Activated B cell treated with CpG ODN at 0.5 μM for 24 hours (primary cell): Measurements from ENCODE around the gene HCN1. TPM values are rescaled to one million over a fixed set of nuclear protein-coding genes. Genes with fewer than 3 reads are reported as not detected.
"Not testable (repeated sequence)": the region's sequence is repeated elsewhere in the genome, so short reads cannot be mapped to it uniquely, and the experiment has no call there.

Experiments used
- ATAC-seq: fragments of 200-7000 bp; cut with Tn5 transposase; one replicate; pipeline ENCODE4 v1.10.0; 2021; ENCODE audit warnings: low read depth, mild to moderate bottlenecking, moderate library complexity
- CTCF ChIA-PET: fragments of 350-600 bp; sonication (Branson Sonifier 250); formaldehyde crosslinking; loops from one replicate; lab custom pipeline; 2021; ENCODE audit warnings: antibody characterized with exemption; lab: Charles Lee
- POLR2A ChIA-PET: fragments of 350-600 bp; sonication (Branson Sonifier 250); formaldehyde crosslinking; loops from one replicate; lab custom pipeline; 2021; ENCODE audit warnings: antibody characterized with exemption; lab: Charles Lee
- DNase-seq: peaks from one replicate; pipeline ENCODE4 v3.0.0; 2022
- H3K27ac Mint-ChIP-seq: one replicate; pipeline ENCODE4 v1.8.0; 2020; ENCODE audit warnings: mixed read lengths
- H3K27me3 Mint-ChIP-seq: one replicate; pipeline ENCODE4 v1.8.0; 2021; ENCODE audit warnings: mixed read lengths
- H3K36me3 Mint-ChIP-seq: one replicate; pipeline ENCODE4 v1.8.0; 2021; ENCODE audit warnings: low read depth, mixed read lengths
- H3K4me1 Mint-ChIP-seq: one replicate; pipeline ENCODE4 v1.8.0; 2021; ENCODE audit warnings: mixed read lengths
- H3K4me3 Mint-ChIP-seq: one replicate; pipeline ENCODE4 v1.8.0; 2020; ENCODE audit warnings: mild to moderate bottlenecking, mixed read lengths
- H3K9me3 Mint-ChIP-seq: one replicate; pipeline ENCODE4 v1.8.0; 2020; ENCODE audit warnings: mixed read lengths
- intact Hi-C: fragments of 100-400 bp; cut with micrococcal nuclease; formaldehyde crosslinking; loops from one replicate; pipeline ENCODE4 v1.15.1; 2024
- total RNA-seq: library from RNA; stranded (reverse); gene quantifications from 2 replicates; pipeline ENCODE4 v1.2.3, GENCODE V29; 2022
- TF ChIP-seq, protein P1 (sequence below): fragments of 200-600 bp; IDR thresholded peaks from one replicate; pipeline ENCODE4 v1.8.0; 2022; ENCODE audit warnings: antibody characterized with exemption, mild to moderate bottlenecking

HCN1 gene
- total RNA-seq, 1 donor from 2014 or later = not detected

DNA sequence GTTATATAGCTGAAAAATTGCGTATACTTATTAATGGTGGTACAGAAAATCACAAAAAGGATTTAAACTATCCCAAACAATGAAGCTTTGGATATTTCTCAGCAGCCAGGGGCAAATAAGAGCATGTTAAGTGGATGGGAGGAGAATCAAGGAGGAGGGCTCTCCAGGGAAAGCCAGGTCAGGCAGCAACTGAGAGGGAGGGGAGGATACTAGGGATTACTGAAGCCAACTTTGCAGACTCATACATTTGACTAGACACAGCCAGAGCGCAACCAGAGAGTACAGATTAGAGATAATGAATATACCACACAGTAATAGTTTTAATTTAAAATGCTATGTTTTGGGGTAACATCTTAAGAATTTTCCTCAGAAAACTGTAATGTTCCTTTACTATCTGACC lies 360.2 kb downstream of the HCN1 start:
- H3K27ac Mint-ChIP-seq = no peak overlapping the region
- ChIA-PET POLR2A (no interaction called here), CTCF (no interaction called here)
- H3K36me3 Mint-ChIP-seq = no peaks in the 10 kb centered on the region
- H3K4me3 Mint-ChIP-seq = no peak overlapping the region
- peaks cover 8% of the 10 kb centered on the region for H3K9me3 Mint-ChIP-seq
- DNase-seq (no peak), ATAC-seq (no peak)
- intact Hi-C loops = no loop called here
- H3K4me1 Mint-ChIP-seq = no peaks in the 10 kb centered on the region
- TF ChIP-seq, protein P1, sequence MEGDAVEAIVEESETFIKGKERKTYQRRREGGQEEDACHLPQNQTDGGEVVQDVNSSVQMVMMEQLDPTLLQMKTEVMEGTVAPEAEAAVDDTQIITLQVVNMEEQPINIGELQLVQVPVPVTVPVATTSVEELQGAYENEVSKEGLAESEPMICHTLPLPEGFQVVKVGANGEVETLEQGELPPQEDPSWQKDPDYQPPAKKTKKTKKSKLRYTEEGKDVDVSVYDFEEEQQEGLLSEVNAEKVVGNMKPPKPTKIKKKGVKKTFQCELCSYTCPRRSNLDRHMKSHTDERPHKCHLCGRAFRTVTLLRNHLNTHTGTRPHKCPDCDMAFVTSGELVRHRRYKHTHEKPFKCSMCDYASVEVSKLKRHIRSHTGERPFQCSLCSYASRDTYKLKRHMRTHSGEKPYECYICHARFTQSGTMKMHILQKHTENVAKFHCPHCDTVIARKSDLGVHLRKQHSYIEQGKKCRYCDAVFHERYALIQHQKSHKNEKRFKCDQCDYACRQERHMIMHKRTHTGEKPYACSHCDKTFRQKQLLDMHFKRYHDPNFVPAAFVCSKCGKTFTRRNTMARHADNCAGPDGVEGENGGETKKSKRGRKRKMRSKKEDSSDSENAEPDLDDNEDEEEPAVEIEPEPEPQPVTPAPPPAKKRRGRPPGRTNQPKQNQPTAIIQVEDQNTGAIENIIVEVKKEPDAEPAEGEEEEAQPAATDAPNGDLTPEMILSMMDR = no peak
- H3K27me3 Mint-ChIP-seq = no peaks in the 10 kb centered on the region

DNA sequence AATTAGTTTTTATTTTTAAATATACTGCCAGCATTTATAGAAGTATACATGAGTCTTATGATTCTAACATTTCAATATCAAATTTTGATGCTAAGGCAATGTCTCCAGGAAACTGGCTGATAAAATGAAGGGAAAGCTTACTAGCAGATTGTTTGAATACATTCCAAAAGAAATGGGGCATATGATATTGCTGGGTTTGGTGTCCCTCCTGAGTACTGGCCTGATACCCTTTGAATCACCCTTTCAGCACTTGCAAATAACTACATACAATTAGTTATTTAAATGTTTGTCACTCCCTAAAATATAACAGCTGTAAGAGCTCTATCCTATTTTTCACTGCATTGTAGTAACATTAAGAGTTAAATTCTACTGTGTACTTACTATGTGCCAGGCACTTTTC lies 360.8 kb downstream of the HCN1 start:
- no peak for ATAC-seq
- Mint-ChIP-seq H3K4me3 (no peak overlapping the region), H3K27ac (no peak overlapping the region), H3K4me1 (no peaks in the 10 kb centered on the region), H3K36me3 (no peaks in the 10 kb centered on the region), H3K27me3 (no peaks in the 10 kb centered on the region), H3K9me3 (peaks cover 8% of the 10 kb centered on the region)
- no peak for DNase-seq
- POLR2A ChIA-PET = no interaction called here
- CTCF ChIA-PET = no interaction called here
- intact Hi-C loops = no loop called here
- TF ChIP-seq, protein P1 = no peak

DNA sequence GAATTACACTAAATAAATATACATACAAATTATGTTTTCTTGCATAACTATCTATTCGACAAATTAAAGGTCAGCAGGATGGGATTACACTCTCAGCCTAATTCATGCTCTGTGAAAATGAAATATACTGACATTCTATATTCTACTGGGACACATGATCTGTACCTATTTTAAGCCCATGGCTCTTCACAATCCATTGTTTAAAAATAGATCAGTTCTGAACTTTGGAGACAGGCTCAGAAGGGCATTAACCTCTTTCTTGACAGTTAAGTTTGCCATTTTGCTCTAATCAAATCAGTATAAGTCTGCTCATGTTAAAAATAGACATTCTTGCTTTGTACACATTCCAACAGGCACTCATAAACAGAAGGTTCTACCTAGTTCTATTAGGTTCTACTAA lies 361.2 kb downstream of the HCN1 start:
- no peak overlapping the region for H3K27ac Mint-ChIP-seq
- CTCF ChIA-PET = no interaction called here

DNA sequence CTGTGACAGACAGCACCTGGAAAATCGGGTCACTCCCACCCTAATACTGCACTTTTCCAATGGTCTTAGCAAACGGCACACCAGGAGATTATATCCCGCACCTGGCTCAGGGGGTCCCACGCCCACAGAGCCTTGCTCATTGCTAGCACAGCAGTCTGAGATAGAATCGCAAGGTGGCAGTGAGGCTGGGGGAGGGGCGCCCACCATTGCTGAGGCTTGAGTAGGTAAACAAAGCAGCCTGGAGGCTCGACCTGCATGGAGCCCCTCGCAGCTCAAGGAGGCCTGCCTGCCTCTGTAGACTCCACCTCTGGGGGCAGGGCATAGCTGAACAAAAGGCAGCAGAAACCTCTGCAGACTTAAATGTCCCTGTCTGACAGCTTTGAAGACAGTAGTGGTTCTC lies 383.6 kb downstream of the HCN1 start:
- POLR2A ChIA-PET, intact Hi-C loops, ATAC-seq, H3K9me3 Mint-ChIP-seq, H3K4me3 Mint-ChIP-seq, CTCF ChIA-PET, DNase-seq, H3K27ac Mint-ChIP-seq, H3K36me3 Mint-ChIP-seq, H3K27me3 Mint-ChIP-seq, H3K4me1 Mint-ChIP-seq: not testable (repeated sequence)

More for the DNA sequence above, 361.2 kb downstream of the HCN1 start:
- POLR2A ChIA-PET = no interaction called here
- intact Hi-C loops = no loop called here
- DNase-seq (no peak), ATAC-seq (no peak)
- TF ChIP-seq, protein P1 = no peak
- peaks cover 8% of the 10 kb centered on the region for H3K9me3 Mint-ChIP-seq
- H3K36me3 Mint-ChIP-seq = no peaks in the 10 kb centered on the region
- no peaks in the 10 kb centered on the region for H3K27me3 Mint-ChIP-seq
- H3K4me1 Mint-ChIP-seq = no peaks in the 10 kb centered on the region
- H3K4me3 Mint-ChIP-seq = no peak overlapping the region

DNA sequence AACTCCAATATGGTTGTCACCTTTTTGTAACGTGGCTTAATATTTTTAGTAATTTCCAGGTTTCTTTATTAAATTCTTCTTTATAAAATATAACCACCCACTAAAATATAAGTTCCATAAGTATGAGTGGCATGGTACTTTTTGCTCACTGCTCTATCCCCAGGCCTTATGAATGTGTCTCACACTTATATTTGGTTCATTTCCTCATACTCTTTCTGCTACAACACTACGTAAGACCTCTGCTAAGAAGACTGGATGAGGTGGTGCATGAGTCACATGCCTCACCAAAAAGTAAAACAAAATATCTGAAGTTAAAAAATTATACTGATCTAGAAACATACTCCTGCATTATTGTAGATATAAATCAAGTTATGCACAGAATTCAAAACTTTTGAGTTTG lies 400.9 kb downstream of the HCN1 start:
- no peaks in the 10 kb centered on the region for H3K36me3 Mint-ChIP-seq
- POLR2A ChIA-PET = no interaction called here
- TF ChIP-seq, protein P1 = no peak
- no peaks in the 10 kb centered on the region for H3K9me3 Mint-ChIP-seq
- ATAC-seq (no peak), DNase-seq (no peak)
- CTCF ChIA-PET = no interaction called here
- H3K27me3 Mint-ChIP-seq = no peaks in the 10 kb centered on the region
- no peaks in the 10 kb centered on the region for H3K4me1 Mint-ChIP-seq
- intact Hi-C loops = no loop called here
- H3K4me3 Mint-ChIP-seq = no peak overlapping the region
- no peak overlapping the region for H3K27ac Mint-ChIP-seq

DNA sequence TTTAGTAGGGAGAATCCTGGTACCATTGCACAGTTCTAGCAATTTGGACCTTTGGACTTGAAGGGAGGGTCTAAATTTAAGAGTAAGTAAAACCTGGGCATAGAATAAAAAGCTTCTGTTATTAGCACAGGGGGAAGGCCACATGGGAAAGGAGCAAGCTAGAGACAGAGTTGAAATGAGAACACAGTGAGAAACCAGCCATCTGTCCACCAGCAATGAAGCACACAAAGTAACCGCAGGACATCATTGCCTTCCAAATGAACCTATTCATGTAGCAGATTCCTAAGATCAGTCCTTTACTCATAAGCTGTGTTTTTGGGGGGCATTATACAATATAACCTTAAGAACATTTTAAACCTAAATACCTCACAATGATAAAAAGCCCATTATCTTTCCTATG lies 407.4 kb downstream of the HCN1 start:
- POLR2A ChIA-PET = no interaction called here
- Mint-ChIP-seq H3K9me3 (peaks cover 4% of the 10 kb centered on the region), H3K27ac (no peak overlapping the region), H3K27me3 (no peaks in the 10 kb centered on the region), H3K36me3 (no peaks in the 10 kb centered on the region), H3K4me1 (no peaks in the 10 kb centered on the region), H3K4me3 (no peak overlapping the region)
- ATAC-seq (no peak), DNase-seq (no peak)
- TF ChIP-seq, protein P1 = no peak
- CTCF ChIA-PET = no interaction called here
- intact Hi-C loops = no loop called here
